ENCODE measurements around the gene MOGAT2. TPM values are rescaled to one million over a fixed set of nuclear protein-coding genes. Genes with fewer than 3 reads are reported as not detected.

MOGAT2 gene
- total RNA-seq, 1 donor from 2014 or later, result not detected

DNA sequence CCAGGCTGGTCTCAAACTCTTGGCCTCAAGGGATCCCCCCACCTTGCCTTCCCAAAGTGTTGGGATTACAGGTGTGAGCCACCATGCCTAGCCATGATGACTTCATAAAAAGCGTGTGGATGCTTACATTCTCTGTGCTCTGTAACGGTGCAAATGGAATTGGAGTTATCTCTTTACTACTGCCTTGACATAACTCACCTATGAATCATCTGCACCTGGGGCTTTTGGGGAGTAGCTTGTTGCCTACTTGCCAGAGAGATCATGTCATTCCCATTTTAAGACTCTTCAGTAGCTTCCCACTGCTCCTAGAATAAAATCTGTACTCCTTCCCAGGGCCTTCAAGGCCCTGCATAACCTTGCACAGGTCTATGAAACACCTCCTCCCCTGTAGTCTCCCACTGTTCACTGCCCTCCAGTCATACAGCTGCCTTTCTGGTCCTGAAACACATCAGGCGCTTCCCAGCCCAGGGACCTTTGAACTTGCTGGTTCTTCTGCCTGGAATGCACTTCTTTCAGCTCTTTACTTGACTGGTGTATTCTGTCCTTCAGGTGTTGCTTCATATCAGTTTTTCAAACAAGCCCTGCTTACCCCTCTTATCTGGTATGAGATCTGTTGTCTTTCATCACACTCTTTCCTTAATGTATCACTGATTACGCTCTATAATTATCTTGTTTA, 19.6 kb upstream of the MOGAT2 start:
- no peaks in the 10 kb centered on the region for H3K4me1 ChIP-seq
- TF ChIP-seq CTCF (IDR thresholded peaks at IDR 0.05) (no peak), EZH2 (IDR thresholded peaks at IDR 0.05) (no peak), EZH2phosphoT487 (IDR thresholded peaks at IDR 0.05) (no peak)
- no peak for DNase-seq (ENCODE audit: low spot score)
- peaks cover 6% of the 10 kb centered on the region for H3K4me1 Mint-ChIP-seq
- H3K9me3 ChIP-seq (ENCODE audit: low read depth), result no peaks in the 10 kb centered on the region
- H3K4me3 Mint-ChIP-seq, result no peak overlapping the region
- H3K36me3 ChIP-seq, result no peaks in the 10 kb centered on the region
- H3K27ac Mint-ChIP-seq, result no peak overlapping the region
- H3F3A ChIP-seq (ENCODE audit: low read depth), result no peaks in the 10 kb centered on the region
- no peaks in the 10 kb centered on the region for H3K27me3 ChIP-seq
- H3K36me3 Mint-ChIP-seq, result no peaks in the 10 kb centered on the region
- no peaks in the 10 kb centered on the region for H3K79me2 ChIP-seq (ENCODE audit: low read depth)
- H3K4me3 ChIP-seq, result no peak overlapping the region
- no peak overlapping the region for H3K27ac ChIP-seq
- H3K27me3 Mint-ChIP-seq (ENCODE audit: insufficient read depth, low read depth), result no peaks in the 10 kb centered on the region
- H3K9me3 Mint-ChIP-seq, result peaks cover 5% of the 10 kb centered on the region
- no peaks in the 10 kb centered on the region for H4K20me1 ChIP-seq (ENCODE audit: low read depth)
- H3K4me2 ChIP-seq, result no peak overlapping the region
- no peak overlapping the region for H2AFZ ChIP-seq (replicated peaks)
- H3K9ac ChIP-seq, result no peak overlapping the region

- Histone ChIP-seq H3K4me1 (no peaks in the 10 kb centered on the region), H3K4me3 (no peak overlapping the region), H3K9me3 (ENCODE audit: low read depth) (no peaks in the 10 kb centered on the region), H3K4me2 (no peak overlapping the region), H2AFZ (replicated peaks) (no peak overlapping the region), H4K20me1 (ENCODE audit: low read depth) (no peaks in the 10 kb centered on the region), H3K36me3 (no peaks in the 10 kb centered on the region), H3F3A (ENCODE audit: low read depth) (no peaks in the 10 kb centered on the region), H3K27me3 (no peaks in the 10 kb centered on the region), H3K27ac (no peak overlapping the region), H3K9ac (no peak overlapping the region), H3K79me2 (ENCODE audit: low read depth) (no peaks in the 10 kb centered on the region)
- H3K27ac Mint-ChIP-seq, result no peak overlapping the region
- H3K9me3 Mint-ChIP-seq, result no peaks in the 10 kb centered on the region
- peaks cover 5% of the 10 kb centered on the region for H3K27me3 Mint-ChIP-seq (ENCODE audit: insufficient read depth, low read depth)
- H3K4me1 Mint-ChIP-seq, result peaks cover 11% of the 10 kb centered on the region
- no peaks in the 10 kb centered on the region for H3K36me3 Mint-ChIP-seq
- no peak for TF ChIP-seq EZH2 (IDR thresholded peaks at IDR 0.05)
- no peak for TF ChIP-seq CTCF (IDR thresholded peaks at IDR 0.05)
- H3K4me3 Mint-ChIP-seq, result no peak overlapping the region
- no peak for DNase-seq (ENCODE audit: low spot score)
Observed at GRCh38 chr11:75700940-75701339, 16.7 kb upstream of the MOGAT2 start.

- no peak overlapping the region for H2AFZ ChIP-seq (replicated peaks)
- H3K9ac ChIP-seq, result no peak overlapping the region
- peaks cover 9% of the 10 kb centered on the region for H3K4me1 Mint-ChIP-seq
- no peak overlapping the region for H3K4me3 Mint-ChIP-seq
- no peaks in the 10 kb centered on the region for H3K27me3 ChIP-seq
- no peaks in the 10 kb centered on the region for H3K4me1 ChIP-seq
- peaks cover 5% of the 10 kb centered on the region for H3K27me3 Mint-ChIP-seq (ENCODE audit: insufficient read depth, low read depth)
- no peak overlapping the region for H3K27ac Mint-ChIP-seq
- no peak overlapping the region for H3K4me2 ChIP-seq
- no peaks in the 10 kb centered on the region for H3K9me3 ChIP-seq (ENCODE audit: low read depth)
- TF ChIP-seq EZH2 (IDR thresholded peaks at IDR 0.05), result no peak
- TF ChIP-seq CTCF (IDR thresholded peaks at IDR 0.05), result no peak
- no peak for TF ChIP-seq EZH2phosphoT487 (IDR thresholded peaks at IDR 0.05)
- no peak overlapping the region for H3K4me3 ChIP-seq
- H3K9me3 Mint-ChIP-seq, result peaks cover 2% of the 10 kb centered on the region
- H3K27ac ChIP-seq, result no peak overlapping the region
- H3F3A ChIP-seq (ENCODE audit: low read depth), result no peaks in the 10 kb centered on the region
- no peak for DNase-seq (ENCODE audit: low spot score)
- no peaks in the 10 kb centered on the region for H3K36me3 ChIP-seq
- H4K20me1 ChIP-seq (ENCODE audit: low read depth), result no peaks in the 10 kb centered on the region
- H3K79me2 ChIP-seq (ENCODE audit: low read depth), result no peaks in the 10 kb centered on the region
- H3K36me3 Mint-ChIP-seq, result peaks cover 2% of the 10 kb centered on the region
Observed at GRCh38 chr11:75703695-75704237, 13.9 kb upstream of the MOGAT2 start.
